ENCODE measurements around the gene APCDD1L. TPM values are rescaled to one million over a fixed set of nuclear protein-coding genes. Genes with fewer than 3 reads are reported as not detected.

APCDD1L gene
- total and polyA plus RNA-seq, 4 donors: 0.04 TPM; not detected in 3

DNA sequence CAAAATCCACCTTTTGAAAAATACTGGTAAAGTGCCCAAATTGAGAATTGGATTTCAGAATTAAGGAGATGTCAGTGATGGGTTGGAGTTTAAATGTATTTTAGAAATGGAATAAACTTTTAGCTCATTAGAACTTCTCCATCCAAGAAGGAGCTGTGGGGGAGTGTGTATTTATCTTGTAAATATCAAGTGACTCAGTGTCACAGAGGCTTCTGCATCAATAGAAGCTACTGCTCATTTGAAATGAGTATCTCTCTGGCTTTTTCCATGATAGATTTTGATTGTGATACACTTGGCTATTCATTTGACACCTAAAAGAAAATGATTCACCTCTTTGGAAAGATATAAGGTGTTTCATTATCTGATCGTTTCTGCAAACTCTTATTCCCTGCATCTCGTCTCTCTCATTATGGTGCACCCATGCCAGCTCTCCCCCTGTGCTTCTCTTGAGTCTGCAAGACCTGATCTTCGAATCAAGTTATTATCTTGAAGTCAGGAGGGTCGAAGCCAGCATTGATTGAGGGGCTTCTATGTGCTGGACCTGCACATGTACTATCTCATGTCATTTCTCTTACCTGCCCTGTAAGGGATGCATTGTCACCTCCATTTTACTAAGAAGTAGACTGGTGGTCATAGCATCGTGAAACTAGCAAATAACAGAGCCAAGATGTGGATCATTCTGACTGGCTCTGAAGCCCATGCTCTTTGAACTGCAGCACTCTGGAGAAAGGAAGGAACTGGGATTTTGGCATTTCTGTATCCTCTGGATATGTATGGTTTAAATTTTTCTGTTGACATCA, 96.0 kb downstream of the APCDD1L start:
- no peak for DNase-seq (ENCODE audit: low spot score)
- Histone ChIP-seq H3K27me3 (ENCODE audit: control insufficient read depth in 4 of 4, insufficient read depth in 4 of 4, low read length in 3 of 4) (no peaks in the 10 kb centered on the region), H3K4me3 (ENCODE audit: low read depth in 1 of 3, low read length in 3 of 3) (no peak overlapping the region), H3K36me3 (ENCODE audit: control insufficient read depth in 4 of 4, insufficient read depth in 3 of 4, low read depth in 1 of 4, low read length in 3 of 4) (peaks cover 0 to 9% (median 6%) of the 10 kb centered on the region in 4 donors), H3K27ac (ENCODE audit: low read depth in 1 of 2, low read length in 2 of 2) (no peak overlapping the region), H3K4me1 (ENCODE audit: control insufficient read depth in 4 of 4, insufficient read depth in 4 of 4, low read length in 3 of 4) (peaks cover 0 to 6% (median under 1%) of the 10 kb centered on the region in 4 donors), H3K9ac (ENCODE audit: low read depth in 1 of 2, low read length in 2 of 2) (no peak overlapping the region), H3K9me3 (ENCODE audit: control insufficient read depth in 4 of 4, low read length in 3 of 4) (no peaks in the 10 kb centered on the region)
- TF ChIP-seq RAD21 (IDR thresholded peaks at IDR 0.05) (no peak), EGR1 (IDR thresholded peaks at IDR 0.05; ENCODE audit: low read depth in 2 of 2) (no peak), SP1 (IDR thresholded peaks at IDR 0.05) (no peak), NR2F2 (IDR thresholded peaks at IDR 0.05) (no peak), YY1 (IDR thresholded peaks at IDR 0.05) (no peak), FOXA2 (IDR thresholded peaks at IDR 0.05) (no peak), HNF4A (conservative IDR thresholded peaks at IDR 0.05) (no peak), FOXA1 (IDR thresholded peaks at IDR 0.05) (no peak), JUND (IDR thresholded peaks at IDR 0.05) (no peak), RXRA (IDR thresholded peaks at IDR 0.05) (no peak), GABPA (IDR thresholded peaks at IDR 0.05 in 1 of 2, conservative IDR thresholded peaks at IDR 0.05 in 1 of 2) (no peak), TAF1 (conservative IDR thresholded peaks at IDR 0.05) (no peak)
- TF ChIP-seq, protein P1, sequence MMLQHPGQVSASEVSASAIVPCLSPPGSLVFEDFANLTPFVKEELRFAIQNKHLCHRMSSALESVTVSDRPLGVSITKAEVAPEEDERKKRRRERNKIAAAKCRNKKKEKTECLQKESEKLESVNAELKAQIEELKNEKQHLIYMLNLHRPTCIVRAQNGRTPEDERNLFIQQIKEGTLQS (IDR thresholded peaks at IDR 0.05): no peak
- TF ChIP-seq, protein P2, sequence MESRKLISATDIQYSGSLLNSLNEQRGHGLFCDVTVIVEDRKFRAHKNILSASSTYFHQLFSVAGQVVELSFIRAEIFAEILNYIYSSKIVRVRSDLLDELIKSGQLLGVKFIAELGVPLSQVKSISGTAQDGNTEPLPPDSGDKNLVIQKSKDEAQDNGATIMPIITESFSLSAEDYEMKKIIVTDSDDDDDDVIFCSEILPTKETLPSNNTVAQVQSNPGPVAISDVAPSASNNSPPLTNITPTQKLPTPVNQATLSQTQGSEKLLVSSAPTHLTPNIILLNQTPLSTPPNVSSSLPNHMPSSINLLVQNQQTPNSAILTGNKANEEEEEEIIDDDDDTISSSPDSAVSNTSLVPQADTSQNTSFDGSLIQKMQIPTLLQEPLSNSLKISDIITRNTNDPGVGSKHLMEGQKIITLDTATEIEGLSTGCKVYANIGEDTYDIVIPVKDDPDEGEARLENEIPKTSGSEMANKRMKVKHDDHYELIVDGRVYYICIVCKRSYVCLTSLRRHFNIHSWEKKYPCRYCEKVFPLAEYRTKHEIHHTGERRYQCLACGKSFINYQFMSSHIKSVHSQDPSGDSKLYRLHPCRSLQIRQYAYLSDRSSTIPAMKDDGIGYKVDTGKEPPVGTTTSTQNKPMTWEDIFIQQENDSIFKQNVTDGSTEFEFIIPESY (IDR thresholded peaks at IDR 0.05): no peak
- TF ChIP-seq, protein P3, sequence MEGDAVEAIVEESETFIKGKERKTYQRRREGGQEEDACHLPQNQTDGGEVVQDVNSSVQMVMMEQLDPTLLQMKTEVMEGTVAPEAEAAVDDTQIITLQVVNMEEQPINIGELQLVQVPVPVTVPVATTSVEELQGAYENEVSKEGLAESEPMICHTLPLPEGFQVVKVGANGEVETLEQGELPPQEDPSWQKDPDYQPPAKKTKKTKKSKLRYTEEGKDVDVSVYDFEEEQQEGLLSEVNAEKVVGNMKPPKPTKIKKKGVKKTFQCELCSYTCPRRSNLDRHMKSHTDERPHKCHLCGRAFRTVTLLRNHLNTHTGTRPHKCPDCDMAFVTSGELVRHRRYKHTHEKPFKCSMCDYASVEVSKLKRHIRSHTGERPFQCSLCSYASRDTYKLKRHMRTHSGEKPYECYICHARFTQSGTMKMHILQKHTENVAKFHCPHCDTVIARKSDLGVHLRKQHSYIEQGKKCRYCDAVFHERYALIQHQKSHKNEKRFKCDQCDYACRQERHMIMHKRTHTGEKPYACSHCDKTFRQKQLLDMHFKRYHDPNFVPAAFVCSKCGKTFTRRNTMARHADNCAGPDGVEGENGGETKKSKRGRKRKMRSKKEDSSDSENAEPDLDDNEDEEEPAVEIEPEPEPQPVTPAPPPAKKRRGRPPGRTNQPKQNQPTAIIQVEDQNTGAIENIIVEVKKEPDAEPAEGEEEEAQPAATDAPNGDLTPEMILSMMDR (IDR thresholded peaks at IDR 0.05; ENCODE audit: low read depth, low read length, missing input control): no peak
- TF ChIP-seq, protein P4, sequence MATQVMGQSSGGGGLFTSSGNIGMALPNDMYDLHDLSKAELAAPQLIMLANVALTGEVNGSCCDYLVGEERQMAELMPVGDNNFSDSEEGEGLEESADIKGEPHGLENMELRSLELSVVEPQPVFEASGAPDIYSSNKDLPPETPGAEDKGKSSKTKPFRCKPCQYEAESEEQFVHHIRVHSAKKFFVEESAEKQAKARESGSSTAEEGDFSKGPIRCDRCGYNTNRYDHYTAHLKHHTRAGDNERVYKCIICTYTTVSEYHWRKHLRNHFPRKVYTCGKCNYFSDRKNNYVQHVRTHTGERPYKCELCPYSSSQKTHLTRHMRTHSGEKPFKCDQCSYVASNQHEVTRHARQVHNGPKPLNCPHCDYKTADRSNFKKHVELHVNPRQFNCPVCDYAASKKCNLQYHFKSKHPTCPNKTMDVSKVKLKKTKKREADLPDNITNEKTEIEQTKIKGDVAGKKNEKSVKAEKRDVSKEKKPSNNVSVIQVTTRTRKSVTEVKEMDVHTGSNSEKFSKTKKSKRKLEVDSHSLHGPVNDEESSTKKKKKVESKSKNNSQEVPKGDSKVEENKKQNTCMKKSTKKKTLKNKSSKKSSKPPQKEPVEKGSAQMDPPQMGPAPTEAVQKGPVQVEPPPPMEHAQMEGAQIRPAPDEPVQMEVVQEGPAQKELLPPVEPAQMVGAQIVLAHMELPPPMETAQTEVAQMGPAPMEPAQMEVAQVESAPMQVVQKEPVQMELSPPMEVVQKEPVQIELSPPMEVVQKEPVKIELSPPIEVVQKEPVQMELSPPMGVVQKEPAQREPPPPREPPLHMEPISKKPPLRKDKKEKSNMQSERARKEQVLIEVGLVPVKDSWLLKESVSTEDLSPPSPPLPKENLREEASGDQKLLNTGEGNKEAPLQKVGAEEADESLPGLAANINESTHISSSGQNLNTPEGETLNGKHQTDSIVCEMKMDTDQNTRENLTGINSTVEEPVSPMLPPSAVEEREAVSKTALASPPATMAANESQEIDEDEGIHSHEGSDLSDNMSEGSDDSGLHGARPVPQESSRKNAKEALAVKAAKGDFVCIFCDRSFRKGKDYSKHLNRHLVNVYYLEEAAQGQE (IDR thresholded peaks at IDR 0.05): no peak
- TF ChIP-seq, protein P5, sequence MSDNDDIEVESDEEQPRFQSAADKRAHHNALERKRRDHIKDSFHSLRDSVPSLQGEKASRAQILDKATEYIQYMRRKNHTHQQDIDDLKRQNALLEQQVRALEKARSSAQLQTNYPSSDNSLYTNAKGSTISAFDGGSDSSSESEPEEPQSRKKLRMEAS (IDR thresholded peaks at IDR 0.05): no peak
- WGBS: 80% methylated on average over 5 of the region's 5 CpGs
